ENCODE results near the gene ATP11A. TPM values are rescaled to one million over a fixed set of nuclear protein-coding genes. Genes with fewer than 3 reads are reported as not detected.

The ATP11A gene
- total RNA-seq, 1 experiment from 2014 or later: 8.7 TPM

DNA sequence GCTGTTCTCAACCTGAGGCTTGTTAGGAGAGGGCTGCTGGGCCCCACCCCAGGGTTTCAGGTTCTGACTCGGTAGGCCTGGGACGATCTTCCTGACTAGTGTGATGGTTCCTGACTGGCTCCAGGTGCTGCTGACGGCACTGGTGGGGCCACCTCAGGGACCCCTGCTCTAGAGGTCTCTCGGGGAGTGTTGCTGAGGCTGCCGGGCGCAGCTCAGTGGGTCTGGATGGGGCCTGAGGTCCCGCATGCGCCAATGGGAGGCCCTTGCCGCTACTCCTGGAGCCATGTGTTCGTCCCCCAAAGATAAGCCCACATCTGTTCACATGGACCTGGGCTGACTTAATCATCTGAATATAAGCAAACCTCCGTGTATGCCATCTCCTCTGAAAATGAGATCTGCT, 133.0 kb downstream of the ATP11A start:
- H2AFZ ChIP-seq (ENCODE audit: low read length): no peak overlapping the region

DNA sequence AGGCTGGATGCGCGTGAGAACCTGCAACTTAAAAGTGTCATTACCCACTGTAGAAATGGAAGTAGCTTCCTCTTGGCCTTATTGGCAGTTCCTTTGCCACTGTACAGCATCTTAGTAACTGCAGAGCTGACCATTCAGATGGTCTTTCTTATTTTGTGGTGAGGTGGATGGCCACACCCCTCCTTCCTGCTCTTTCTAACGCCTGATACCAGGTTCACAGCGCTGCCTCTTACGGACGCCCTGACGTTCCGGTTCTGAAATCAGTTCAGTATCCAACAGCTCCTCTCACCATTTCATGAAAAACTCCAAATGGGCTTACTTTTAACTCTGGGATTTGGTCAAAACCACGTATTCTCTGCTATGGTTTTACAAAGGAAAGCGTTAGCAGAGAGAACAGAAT, 134.6 kb downstream of the ATP11A start:
- H2AFZ ChIP-seq (ENCODE audit: low read length): no peak overlapping the region
- DNase-seq (no peak), ATAC-seq (no peak)
- H3K9ac ChIP-seq (ENCODE audit: low read length): no peak overlapping the region
- intact Hi-C loops (cut with micrococcal nuclease): no loop called here
- no peak overlapping the region for H3K4me2 ChIP-seq (ENCODE audit: low read length)
- no peaks in the 10 kb centered on the region for H3K9me2 ChIP-seq (replicated peaks; ENCODE audit: low read length)
- POLR2A ChIA-PET (ENCODE audit: unreplicated experiment): no interaction called here
- CTCF ChIA-PET: no interaction called here
- H3K27me3 ChIP-seq (ENCODE audit: low read length): no peaks in the 10 kb centered on the region
- no peak overlapping the region for H3K4me3 ChIP-seq (ENCODE audit: low read length)
- TF ChIP-seq, protein P1, sequence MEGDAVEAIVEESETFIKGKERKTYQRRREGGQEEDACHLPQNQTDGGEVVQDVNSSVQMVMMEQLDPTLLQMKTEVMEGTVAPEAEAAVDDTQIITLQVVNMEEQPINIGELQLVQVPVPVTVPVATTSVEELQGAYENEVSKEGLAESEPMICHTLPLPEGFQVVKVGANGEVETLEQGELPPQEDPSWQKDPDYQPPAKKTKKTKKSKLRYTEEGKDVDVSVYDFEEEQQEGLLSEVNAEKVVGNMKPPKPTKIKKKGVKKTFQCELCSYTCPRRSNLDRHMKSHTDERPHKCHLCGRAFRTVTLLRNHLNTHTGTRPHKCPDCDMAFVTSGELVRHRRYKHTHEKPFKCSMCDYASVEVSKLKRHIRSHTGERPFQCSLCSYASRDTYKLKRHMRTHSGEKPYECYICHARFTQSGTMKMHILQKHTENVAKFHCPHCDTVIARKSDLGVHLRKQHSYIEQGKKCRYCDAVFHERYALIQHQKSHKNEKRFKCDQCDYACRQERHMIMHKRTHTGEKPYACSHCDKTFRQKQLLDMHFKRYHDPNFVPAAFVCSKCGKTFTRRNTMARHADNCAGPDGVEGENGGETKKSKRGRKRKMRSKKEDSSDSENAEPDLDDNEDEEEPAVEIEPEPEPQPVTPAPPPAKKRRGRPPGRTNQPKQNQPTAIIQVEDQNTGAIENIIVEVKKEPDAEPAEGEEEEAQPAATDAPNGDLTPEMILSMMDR (conservative IDR thresholded peaks at IDR 0.05; ENCODE audit: low read depth, low read length): no peak
- TF ChIP-seq EZH2 (IDR thresholded peaks at IDR 0.05; ENCODE audit: low read length, unreplicated experiment): no peak
- TF ChIP-seq EZH2phosphoT487 (IDR thresholded peaks at IDR 0.05; ENCODE audit: borderline replicate concordance, low read length): no peak
- no peaks in the 10 kb centered on the region for H3K79me2 ChIP-seq (ENCODE audit: low read length)
- H3F3A ChIP-seq (ENCODE audit: low read length, unreplicated experiment): no peaks in the 10 kb centered on the region
- H3K9me3 ChIP-seq (ENCODE audit: low read length): no peaks in the 10 kb centered on the region
- H3K27ac ChIP-seq (ENCODE audit: low read length): no peak overlapping the region
- BruUV-seq (replicated peaks): no TSS peak
- H3K4me1 ChIP-seq (ENCODE audit: insufficient read depth, low read length): no peaks in the 10 kb centered on the region
- H3K36me3 ChIP-seq (ENCODE audit: low read depth, low read length): no peaks in the 10 kb centered on the region
- H4K20me1 ChIP-seq (ENCODE audit: low read length): no peaks in the 10 kb centered on the region

More for the DNA sequence above, 133.0 kb downstream of the ATP11A start:
- H3F3A ChIP-seq (ENCODE audit: low read length, unreplicated experiment): no peaks in the 10 kb centered on the region
- DNase-seq (no peak), ATAC-seq (no peak)
- no peaks in the 10 kb centered on the region for H3K79me2 ChIP-seq (ENCODE audit: low read length)
- TF ChIP-seq, protein P1 (conservative IDR thresholded peaks at IDR 0.05; ENCODE audit: low read depth, low read length): no peak
- TF ChIP-seq EZH2 (IDR thresholded peaks at IDR 0.05; ENCODE audit: low read length, unreplicated experiment): no peak
- TF ChIP-seq EZH2phosphoT487 (IDR thresholded peaks at IDR 0.05; ENCODE audit: borderline replicate concordance, low read length): no peak
- H3K4me2 ChIP-seq (ENCODE audit: low read length): no peak overlapping the region
- BruUV-seq (replicated peaks): no TSS peak
- intact Hi-C loops (cut with micrococcal nuclease): no loop called here
- H3K9me3 ChIP-seq (ENCODE audit: low read length): no peaks in the 10 kb centered on the region
- POLR2A ChIA-PET (ENCODE audit: unreplicated experiment): no interaction called here
- H3K4me3 ChIP-seq (ENCODE audit: low read length): no peak overlapping the region
- H3K4me1 ChIP-seq (ENCODE audit: insufficient read depth, low read length): no peaks in the 10 kb centered on the region
- no peak overlapping the region for H3K27ac ChIP-seq (ENCODE audit: low read length)
- H3K9ac ChIP-seq (ENCODE audit: low read length): no peak overlapping the region
- H3K36me3 ChIP-seq (ENCODE audit: low read depth, low read length): no peaks in the 10 kb centered on the region
- no peaks in the 10 kb centered on the region for H4K20me1 ChIP-seq (ENCODE audit: low read length)
- H3K9me2 ChIP-seq (replicated peaks; ENCODE audit: low read length): no peaks in the 10 kb centered on the region
- no peaks in the 10 kb centered on the region for H3K27me3 ChIP-seq (ENCODE audit: low read length)
- CTCF ChIA-PET: no interaction called here

DNA sequence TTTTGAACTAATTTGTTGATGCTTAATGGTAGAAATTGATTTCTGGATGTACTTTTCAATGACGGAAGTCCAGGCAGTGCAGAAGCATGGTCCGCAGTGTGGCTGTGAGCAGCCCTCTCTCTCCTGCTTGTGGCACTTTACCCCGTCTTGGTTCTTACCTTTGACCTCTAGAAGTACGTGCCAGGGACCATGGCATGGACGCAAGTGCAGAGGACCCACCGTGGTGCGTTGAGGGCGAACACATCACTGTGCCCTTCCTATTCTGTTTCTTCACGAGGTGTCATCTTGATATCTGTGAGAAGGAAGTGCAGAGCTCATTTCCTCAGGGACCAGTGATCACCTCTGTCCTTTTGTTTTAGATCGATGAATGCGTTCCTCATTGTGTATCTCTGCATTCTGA, 135.2 kb downstream of the ATP11A start:
- H2AFZ ChIP-seq (ENCODE audit: low read length): no peak overlapping the region
- no peak overlapping the region for H3K27ac ChIP-seq (ENCODE audit: low read length)
- no peaks in the 10 kb centered on the region for H3K79me2 ChIP-seq (ENCODE audit: low read length)
- TF ChIP-seq, protein P1 (conservative IDR thresholded peaks at IDR 0.05; ENCODE audit: low read depth, low read length): no peak
- no peaks in the 10 kb centered on the region for H4K20me1 ChIP-seq (ENCODE audit: low read length)
- DNase-seq (no peak), ATAC-seq (no peak)
- no TSS peak for BruUV-seq (replicated peaks)
- H3K9me2 ChIP-seq (replicated peaks; ENCODE audit: low read length): no peaks in the 10 kb centered on the region
- H3K9ac ChIP-seq (ENCODE audit: low read length): no peak overlapping the region
- POLR2A ChIA-PET (ENCODE audit: unreplicated experiment): no interaction called here
- no peaks in the 10 kb centered on the region for H3F3A ChIP-seq (ENCODE audit: low read length, unreplicated experiment)
- intact Hi-C loops (cut with micrococcal nuclease): no loop called here
- CTCF ChIA-PET: no interaction called here
- no peaks in the 10 kb centered on the region for H3K4me1 ChIP-seq (ENCODE audit: insufficient read depth, low read length)
- H3K9me3 ChIP-seq (ENCODE audit: low read length): no peaks in the 10 kb centered on the region
- no peak overlapping the region for H3K4me3 ChIP-seq (ENCODE audit: low read length)
- no peak overlapping the region for H3K4me2 ChIP-seq (ENCODE audit: low read length)
- no peaks in the 10 kb centered on the region for H3K36me3 ChIP-seq (ENCODE audit: low read depth, low read length)
- no peaks in the 10 kb centered on the region for H3K27me3 ChIP-seq (ENCODE audit: low read length)
